GM19099 (cell line): Measurements from ENCODE around the gene NAT8L.

Experiments used
- POLR2A ChIP-seq: IDR thresholded peaks from 3 replicates; pipeline ENCODE4 v1.6.1; 2011; ENCODE audit warnings: low read depth; ENCODE audit not compliant: insufficient read length; ENCODE audit errors: extremely low read depth

The NAT8L gene

DNA sequence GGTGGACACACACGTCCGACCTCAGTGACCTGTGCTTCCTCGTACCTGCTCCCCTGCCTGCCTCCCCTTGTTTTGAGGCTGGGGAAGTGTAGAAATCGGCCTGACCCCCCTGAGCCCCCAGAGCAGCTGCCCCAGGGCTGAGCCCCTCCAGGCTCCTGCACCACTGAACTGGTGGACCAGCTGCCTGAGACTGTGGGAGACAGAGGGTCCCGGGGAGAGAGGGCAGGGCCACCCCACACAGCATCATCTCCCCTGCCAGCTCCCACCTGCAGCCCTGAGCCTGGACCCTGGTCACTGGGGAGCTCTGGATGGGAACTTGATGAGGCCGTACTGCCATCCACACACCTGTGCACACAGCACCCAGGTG lies 15.0 kb upstream of the NAT8L start:
- no peak for TF ChIP-seq POLR2A

DNA sequence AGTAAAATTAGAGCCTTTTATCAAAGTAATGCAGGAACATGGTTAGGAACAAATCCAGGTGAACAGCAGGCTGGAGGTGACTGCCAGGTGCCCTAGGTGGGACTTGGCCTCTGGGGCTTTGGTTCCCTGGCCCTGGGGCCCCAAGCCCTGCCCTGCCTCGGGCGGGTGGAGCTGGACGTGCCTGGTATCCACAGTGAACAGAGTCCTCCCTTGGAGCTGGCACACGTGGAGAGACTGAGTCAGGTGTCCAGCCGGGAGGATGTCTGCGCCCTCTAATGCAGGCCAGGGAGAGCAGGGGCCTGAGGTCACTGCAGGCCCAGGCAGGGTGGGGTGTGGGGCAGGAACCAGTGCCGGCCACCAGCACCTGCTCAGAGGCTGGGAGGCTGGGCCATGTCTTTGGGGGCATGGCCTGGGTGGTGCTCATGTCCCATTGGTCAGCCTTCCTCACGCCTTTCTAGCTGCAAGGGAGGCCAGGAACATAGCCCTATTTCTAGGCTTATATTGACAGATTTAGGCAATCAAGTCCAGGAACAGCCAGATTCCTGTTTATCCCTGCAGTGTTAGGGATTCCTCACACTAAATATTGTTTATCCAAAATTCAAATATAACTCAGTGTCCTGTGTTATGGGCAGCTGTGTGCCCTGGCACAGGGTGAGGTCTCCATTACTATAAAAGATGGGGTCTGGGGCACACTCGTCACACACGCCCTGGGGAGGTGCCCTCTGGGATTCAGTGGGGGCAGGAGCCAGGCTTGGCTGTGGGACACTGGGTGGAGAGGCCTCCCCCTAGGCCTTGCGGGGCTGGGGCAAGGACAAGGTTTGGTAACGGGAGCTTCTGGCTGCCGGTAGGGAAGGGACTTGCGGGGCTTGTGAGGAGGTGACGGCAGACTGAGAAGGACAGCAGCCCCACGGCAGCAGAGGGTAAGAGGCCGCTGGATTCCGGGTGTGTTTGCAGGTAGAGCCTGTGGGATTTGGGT lies 14.3 kb upstream of the NAT8L start:
- TF ChIP-seq POLR2A, result no peak

DNA sequence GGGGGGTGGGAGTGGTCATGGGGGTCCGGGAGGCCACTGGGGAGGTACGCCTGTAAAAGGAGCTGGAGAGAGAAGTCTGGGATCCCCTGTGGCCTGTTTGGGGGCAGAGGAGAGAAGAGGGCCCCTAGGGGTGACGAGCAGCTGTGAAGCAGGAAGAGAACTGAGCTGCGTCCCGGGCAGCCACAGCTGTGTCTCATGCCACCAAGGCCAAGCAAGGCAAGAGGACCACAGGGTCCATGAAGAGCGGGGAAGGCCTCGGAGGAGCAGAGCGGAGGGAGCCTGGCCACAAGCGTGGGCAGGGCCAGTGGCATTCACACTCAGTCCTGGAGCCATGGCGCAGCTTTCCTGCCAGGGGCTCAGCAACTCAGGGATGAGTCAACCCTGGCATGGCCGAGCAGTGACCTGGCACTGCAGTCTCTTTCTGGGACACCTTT lies 13.6 kb upstream of the NAT8L start:
- TF ChIP-seq POLR2A, result no peak

DNA sequence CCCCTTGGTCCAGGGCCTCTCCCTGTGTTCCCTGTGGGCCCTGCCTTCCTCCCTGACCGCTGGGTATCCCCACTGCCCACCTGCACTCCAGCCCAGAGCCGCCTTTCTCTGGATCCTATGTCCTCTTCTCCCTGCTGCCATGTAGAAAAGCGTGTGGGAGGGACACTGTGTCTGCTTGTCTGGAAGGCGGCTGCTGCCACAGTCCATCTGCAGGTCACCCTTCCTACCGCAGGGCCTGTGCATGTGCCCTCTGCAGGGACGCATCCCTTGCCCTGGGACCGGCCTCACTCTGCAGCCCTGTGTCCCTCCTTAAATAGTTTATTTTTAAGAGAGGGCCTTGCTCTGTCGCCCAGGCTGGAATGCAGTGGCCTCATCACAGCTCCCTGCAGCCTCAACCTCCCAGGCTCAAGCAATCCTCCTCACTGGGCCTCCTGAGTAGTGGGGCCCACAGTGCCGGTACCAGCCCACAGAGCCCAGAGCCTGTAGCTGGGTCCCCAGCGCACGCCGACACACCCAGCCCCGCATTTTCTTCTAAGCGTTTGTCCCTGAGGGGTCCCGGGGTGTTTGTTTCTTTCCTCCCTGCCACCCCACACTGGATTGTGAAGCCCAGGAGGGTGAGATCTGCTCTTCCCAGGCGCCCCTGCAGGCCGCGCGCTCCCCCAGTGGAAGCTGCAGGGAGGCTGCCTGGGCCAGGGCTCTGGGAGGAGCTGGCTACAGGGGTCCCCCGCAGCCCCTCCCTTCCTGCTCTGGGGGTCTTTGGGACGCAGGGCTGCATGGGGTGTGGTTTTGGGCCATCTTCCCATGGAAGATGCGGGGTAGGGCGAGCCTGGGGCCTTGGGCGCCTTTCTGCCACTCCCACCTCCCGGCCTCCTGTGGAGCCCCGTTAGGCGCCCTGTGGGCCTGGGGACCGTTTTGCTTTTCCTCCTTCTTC lies 12.8 kb upstream of the NAT8L start:
- no peak for TF ChIP-seq POLR2A

DNA sequence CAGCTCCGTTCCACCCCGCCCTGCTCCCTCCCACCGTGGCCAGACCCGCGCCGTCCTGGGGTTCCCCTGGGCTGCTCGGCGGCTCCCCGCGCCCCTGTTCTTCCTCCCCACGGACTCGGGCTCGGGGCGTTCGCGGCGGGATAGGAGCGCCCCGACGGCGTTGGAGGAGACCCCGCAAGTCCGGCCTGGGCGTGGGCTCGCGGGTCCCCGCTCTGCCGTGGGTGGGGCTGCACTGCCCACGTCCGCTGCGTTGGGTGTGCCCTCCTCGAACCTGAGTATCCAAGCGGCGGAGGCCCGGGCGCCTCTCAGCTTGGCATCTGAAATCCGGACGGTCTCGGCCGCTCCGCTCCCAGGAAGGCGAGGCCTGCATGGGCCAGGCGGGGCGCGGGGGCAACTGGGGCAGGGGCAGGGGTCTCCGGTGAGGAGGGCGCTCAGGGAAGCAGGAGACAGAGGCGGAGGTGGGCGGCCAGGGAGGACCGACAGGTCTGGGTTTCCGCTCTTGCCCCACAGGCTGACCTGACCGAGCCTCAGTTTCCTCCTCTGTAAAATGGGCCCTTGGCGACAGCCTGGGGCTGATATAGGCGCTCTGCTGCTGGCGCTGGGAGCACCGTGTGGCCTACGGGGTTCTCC lies 12.0 kb upstream of the NAT8L start:
- no peak for TF ChIP-seq POLR2A

DNA sequence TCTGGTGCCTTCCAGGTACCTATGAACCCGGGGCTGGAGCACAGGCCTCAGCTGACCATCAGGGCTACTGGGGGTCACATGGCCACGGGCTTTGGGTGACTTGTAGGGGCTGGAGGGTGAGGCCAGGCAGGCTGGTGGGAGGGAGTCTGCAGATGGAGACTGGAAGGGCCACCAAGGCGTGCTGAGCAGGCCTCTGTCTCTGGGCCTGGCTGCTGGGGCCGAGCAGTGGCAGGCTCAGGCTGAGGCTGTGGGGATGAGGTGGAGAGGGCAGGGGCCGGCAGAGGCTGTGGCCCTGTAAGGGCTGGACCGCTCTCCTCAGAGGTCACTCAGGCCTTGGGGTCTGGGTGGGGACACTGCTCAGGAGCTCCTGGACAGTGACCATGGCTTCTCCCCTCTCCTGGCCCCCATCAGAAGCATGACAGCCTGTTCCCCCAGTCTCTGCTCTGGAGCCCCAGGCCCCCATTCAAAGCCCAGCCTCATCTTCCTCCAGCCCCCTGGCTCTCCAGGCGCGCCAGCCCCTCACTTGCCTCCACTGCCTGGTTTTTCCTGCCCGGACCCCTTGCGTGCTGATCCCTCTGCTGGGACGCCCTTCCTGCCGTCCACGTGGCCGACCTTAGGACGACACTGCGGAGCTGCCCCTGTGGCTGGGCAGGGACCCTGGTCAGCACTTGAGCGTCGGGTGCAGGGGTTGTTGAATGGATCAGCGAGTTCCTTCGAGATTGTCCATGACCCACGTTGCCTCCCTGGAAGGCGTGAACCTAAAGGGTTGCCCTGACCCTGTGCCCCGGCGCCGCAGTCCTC lies 11.1 kb upstream of the NAT8L start:
- no peak for TF ChIP-seq POLR2A

DNA sequence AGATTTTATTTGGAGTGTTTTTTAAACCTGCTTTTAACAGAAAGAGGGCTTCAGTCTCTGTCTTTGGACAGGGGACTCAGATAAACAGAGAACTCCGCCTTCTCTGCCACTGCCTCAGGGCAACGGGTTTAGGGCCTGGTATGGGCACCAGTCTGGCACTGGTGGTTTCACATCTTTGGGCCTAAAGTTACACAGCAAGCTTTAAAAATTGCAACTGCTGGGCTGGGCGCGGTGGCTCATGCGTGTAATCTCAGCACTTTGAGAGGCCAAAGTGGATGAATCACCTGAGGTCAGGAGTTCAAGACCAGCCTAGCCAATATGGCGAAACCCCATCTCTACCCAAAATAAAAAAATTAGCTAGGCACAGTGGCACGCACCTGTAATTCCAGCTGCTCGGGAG lies 10.3 kb upstream of the NAT8L start:
- no peak for TF ChIP-seq POLR2A

DNA sequence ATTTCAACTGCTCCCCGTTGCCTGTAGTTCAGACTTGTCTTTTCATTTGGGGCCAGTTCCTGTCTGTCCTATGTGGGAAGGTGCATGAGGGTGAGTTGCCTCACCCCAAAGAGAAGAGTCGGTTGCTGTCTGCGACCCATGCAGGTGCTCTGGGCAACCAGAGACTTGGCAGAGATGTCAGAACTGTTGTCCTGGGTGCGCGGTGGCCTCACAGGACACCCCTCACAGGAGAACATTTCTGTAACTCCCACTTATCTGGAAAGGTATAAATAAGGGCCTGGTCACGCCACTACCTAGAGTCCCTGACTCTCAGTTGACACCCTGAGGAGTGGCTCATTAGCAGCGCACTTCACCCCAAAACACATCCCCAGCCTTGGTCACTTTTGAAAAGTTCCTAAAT lies 9.7 kb upstream of the NAT8L start:
- TF ChIP-seq POLR2A, result no peak

DNA sequence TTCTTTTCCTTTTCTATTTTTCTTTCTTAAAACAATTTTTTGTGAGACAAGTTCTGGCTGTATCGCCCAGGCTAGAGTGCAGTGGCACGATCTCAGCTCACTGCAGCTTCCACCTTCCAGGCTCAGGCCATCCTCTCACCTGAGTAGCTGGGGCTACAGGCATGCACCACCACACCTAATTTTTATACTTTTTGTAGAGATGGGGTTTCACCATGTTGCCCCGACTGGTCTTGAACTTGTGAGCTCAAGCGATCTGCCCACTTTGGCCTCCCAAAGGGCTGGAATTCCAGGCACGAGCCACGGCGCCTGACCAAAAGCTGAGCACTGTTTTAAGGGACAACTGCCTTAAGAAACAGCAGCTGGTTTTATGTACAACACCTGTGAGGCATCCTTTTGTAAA lies 9.3 kb upstream of the NAT8L start:
- TF ChIP-seq POLR2A, result no peak

DNA sequence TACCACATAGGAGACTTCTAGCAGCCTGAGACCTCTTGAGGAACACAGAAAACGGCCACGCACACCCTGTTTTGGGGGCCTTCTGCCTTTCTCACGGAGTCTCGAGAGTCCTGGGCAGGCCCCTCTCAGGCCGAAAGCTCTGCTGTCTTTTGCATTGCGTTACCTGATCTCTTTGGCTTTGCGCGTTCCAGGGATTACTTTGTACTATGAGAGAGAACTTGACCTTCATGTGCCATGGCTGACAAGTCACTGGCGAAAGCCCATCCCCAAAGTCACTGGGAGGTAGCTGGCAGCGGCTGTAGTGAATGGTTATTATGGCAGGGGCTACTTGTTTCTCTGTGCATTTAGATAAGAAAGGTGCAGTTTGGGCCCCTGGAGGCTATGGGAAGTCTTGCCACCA lies 8.0 kb upstream of the NAT8L start:
- no peak for TF ChIP-seq POLR2A

DNA sequence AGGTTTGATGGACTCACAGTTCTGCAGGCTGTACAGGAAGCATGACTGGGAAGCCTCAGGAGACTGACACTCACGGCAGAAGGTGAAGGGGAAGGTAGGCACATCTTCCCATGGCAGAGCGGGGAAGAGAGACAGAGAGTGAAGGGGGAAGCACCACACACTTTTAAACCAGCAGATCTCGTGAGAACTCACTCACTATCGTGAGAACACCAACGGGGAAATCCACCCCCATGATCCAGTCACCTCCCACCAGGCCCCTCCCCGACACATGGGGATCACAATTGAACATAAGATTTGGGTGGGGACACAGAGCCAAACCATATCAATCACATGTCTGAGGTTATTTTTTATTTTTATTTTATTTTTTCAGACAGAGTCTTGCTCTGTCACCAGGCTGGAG lies 4.9 kb upstream of the NAT8L start:
- no peak for TF ChIP-seq POLR2A

DNA sequence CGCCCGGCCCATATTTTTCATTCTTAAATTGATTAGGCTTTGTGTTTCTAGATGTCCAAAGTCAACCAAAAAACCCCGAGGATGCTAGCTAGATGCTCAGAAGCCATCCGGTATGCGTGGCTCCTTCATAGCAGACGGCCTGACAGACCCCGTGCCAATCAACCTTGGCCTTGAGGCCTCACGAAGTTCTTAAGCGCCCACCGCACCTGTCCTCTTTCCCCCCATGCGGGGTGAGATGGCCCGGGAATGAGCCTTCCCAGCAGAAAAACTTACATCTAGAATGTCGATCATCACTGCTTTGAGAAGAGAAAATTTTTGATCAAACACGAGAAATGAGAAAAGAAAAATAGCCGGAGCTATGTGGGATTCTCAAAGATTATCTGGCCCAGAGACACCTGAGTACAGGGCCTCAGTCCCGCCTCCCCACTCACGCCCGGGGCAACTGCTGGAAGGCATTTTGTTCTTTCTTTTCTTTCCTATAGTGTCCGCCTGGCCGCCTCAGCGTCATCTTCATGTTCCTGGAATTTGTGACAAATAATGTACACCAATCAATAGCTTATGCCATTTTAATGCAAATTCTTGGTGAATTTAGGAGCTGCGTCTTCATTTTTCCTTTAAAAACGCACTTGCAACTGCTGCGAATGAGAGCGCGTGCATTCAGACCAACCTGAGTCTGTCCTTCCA lies 1.6 kb upstream of the NAT8L start:
- no peak for TF ChIP-seq POLR2A

DNA sequence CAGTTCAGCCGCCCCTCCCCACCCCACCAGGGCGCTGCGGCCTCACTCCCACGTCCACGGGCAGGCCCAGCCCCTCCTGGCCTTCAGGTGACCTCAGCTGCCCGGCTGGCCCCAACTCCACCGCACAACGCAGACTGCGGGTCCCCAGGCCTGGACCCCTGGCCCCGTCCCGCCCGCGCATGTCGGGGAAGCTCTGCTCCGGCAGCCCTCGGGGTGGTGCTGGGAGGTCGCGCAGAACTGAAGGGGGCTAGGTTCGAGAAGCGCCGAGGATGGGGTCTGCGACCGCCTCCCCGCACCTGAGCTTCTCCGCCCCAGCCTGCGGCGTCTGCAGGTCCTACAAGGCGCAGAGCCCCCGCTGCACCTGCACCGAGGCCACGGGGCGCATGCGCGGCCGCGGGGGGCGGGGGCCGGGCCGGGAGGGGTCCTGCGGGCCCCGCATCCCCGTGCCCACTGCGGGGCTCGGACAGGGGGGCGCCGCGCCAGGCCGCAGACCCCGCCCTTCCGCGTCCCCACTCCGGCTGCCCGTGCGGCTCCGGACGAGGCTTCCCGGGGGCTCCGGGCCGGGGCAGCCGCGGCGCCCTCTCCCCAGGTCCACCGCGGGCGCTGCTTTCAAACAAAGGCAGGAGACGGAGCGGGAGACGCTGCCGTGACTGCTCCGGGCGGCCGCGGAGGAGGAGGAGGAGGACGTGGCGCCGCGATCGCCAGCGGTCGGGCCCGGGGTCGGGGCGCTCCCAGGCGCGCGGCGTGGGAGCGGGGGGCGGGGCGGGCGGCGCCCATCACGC lies 672 bp upstream of the NAT8L start:
- TF ChIP-seq POLR2A, result no peak
